SK-N-SH treated with all-trans-retinoic acid at 6 μM for 48 hours (cell line): ENCODE data around the gene DNAJC30.

Experiments
- ATAC-seq: fragments of 200-7000 bp; cut with Tn5 transposase; 3 replicates; pipeline ENCODE4 v1.9.1; 2020; ENCODE audit warnings: mild to moderate bottlenecking, moderate library complexity
- ARNTL ChIP-seq: fragments of 450-650 bp; formaldehyde crosslinking; IDR thresholded peaks from 2 replicates; pipeline ENCODE4 v1.5.0; 2020; ENCODE audit warnings: low read depth, mild to moderate bottlenecking, moderate library complexity, borderline replicate concordance
- BACH2 ChIP-seq: fragments of 250-450 bp; sonication (Bioruptor Pico); IDR thresholded peaks from 2 replicates; pipeline ENCODE4 v1.9.0; 2021; ENCODE audit warnings: mild to moderate bottlenecking, borderline replicate concordance
- CSDC2 ChIP-seq: fragments of 250-450 bp; sonication (Bioruptor Pico); IDR thresholded peaks from 2 replicates; pipeline ENCODE4 v1.5.0; 2020; ENCODE audit warnings: mild to moderate bottlenecking, moderate library complexity
- ESRRG ChIP-seq: fragments of 250-450 bp; sonication (Bioruptor Pico); IDR thresholded peaks from 2 replicates; pipeline ENCODE4 v1.6.1; 2021; ENCODE audit warnings: mild to moderate bottlenecking
- GLIS3 ChIP-seq: fragments of 250-450 bp; sonication (Bioruptor Pico); IDR thresholded peaks from 2 replicates; pipeline ENCODE4 v1.5.0; 2020; ENCODE audit warnings: mild to moderate bottlenecking, moderate library complexity
- ISL1 ChIP-seq: fragments of 250-450 bp; sonication (Bioruptor Pico); IDR thresholded peaks from 2 replicates; pipeline ENCODE4 v2.1.2; 2022; ENCODE audit warnings: mild to moderate bottlenecking, moderate library complexity
- OSR1 ChIP-seq: fragments of 250-450 bp; sonication (Bioruptor Pico); IDR thresholded peaks from 2 replicates; pipeline ENCODE4 v1.8.0; 2022; ENCODE audit warnings: moderate library complexity, mild to moderate bottlenecking, inconsistent platforms
- PATZ1 ChIP-seq: fragments of 250-450 bp; sonication (Bioruptor Pico); IDR thresholded peaks from 2 replicates; pipeline ENCODE4 v1.8.0; 2020; ENCODE audit warnings: mild to moderate bottlenecking, moderate library complexity, borderline replicate concordance
- POU6F1 ChIP-seq: fragments of 250-450 bp; sonication (Bioruptor Pico); IDR thresholded peaks from 2 replicates; pipeline ENCODE4 v1.8.0; 2021; ENCODE audit warnings: low read depth, mild to moderate bottlenecking, moderate library complexity, borderline replicate concordance
- SNAI2 ChIP-seq: fragments of 250-450 bp; sonication (Bioruptor Pico); IDR thresholded peaks from 2 replicates; pipeline ENCODE4 v1.5.0; 2020; ENCODE audit warnings: mild to moderate bottlenecking, moderate library complexity
- TCF4 ChIP-seq: fragments of 250-450 bp; sonication (Bioruptor Pico); IDR thresholded peaks from 2 replicates; pipeline ENCODE4 v1.8.0; 2021; ENCODE audit warnings: mild to moderate bottlenecking, moderate library complexity, borderline replicate concordance
- TOX ChIP-seq: fragments of 250-450 bp; sonication (Bioruptor Pico); IDR thresholded peaks from 2 replicates; pipeline ENCODE4 v1.8.0; 2021; ENCODE audit warnings: mild to moderate bottlenecking, moderate library complexity, borderline replicate concordance
- ZC3H10 ChIP-seq: fragments of 250-450 bp; sonication (Bioruptor Pico); IDR thresholded peaks from 2 replicates; pipeline ENCODE4 v1.5.1; 2021; ENCODE audit warnings: mild to moderate bottlenecking, moderate library complexity
- ZFP3 ChIP-seq: fragments of 250-450 bp; sonication (Bioruptor Pico); IDR thresholded peaks from 2 replicates; pipeline ENCODE4 v1.5.0; 2020; ENCODE audit warnings: mild to moderate bottlenecking, moderate library complexity
- ZFP30 ChIP-seq: fragments of 450-650 bp; formaldehyde crosslinking; IDR thresholded peaks from 2 replicates; pipeline ENCODE4 v1.5.0; 2022; ENCODE audit warnings: mild to moderate bottlenecking, moderate library complexity
- ZNF565 ChIP-seq: fragments of 450-650 bp; formaldehyde crosslinking; conservative IDR thresholded peaks from 2 replicates; pipeline ENCODE4 v1.5.0; 2020; ENCODE audit warnings: low read depth, mild to moderate bottlenecking, moderate library complexity
- ZNF70 ChIP-seq: fragments of 450-650 bp; formaldehyde crosslinking; IDR thresholded peaks from 2 replicates; pipeline ENCODE4 v1.5.0; 2020; ENCODE audit warnings: mild to moderate bottlenecking, moderate library complexity
- ZNF8 ChIP-seq: fragments of 450-650 bp; formaldehyde crosslinking; IDR thresholded peaks from 2 replicates; pipeline ENCODE4 v1.5.0; 2020; ENCODE audit warnings: mild to moderate bottlenecking, moderate library complexity
- TF ChIP-seq, protein P1 (sequence below): fragments of 250-450 bp; sonication (Bioruptor Pico); IDR thresholded peaks from 2 replicates; pipeline ENCODE4 v1.5.1; 2021; ENCODE audit warnings: mild to moderate bottlenecking, moderate library complexity
- TF ChIP-seq, protein P2 (sequence below): fragments of 250-450 bp; sonication (Bioruptor Pico); IDR thresholded peaks from 2 replicates; pipeline ENCODE4 v1.5.1; 2020; ENCODE audit warnings: low read depth, mild to moderate bottlenecking, moderate library complexity

DNAJC30 gene

DNA sequence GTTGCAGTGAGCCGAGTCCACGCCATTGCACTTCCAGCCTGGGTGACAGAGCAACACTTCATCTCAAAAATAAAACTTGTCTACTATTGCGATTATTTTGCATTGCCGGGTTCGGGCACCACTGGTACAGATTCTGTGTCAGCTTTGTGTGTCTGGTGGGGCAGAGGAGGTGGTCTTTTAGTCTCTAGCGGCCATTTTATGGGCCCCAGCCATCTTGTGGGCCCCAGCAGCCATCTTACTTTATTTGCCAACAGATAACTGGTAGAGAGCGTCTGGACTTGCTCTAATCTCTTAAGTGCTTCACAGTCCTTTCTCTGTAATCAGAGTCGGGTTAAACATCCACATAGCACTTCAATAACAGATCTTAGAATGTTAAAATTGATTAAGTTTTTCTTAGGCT lies 5.0 kb upstream of the DNAJC30 start:
- ATAC-seq, result no peak
- no peak for TF ChIP-seq CSDC2 (CRISPR knock-in tag)
- no peak for TF ChIP-seq GLIS3 (CRISPR knock-in tag)
- TF ChIP-seq ZC3H10 (CRISPR knock-in tag), result no peak
- TF ChIP-seq, protein P1, sequence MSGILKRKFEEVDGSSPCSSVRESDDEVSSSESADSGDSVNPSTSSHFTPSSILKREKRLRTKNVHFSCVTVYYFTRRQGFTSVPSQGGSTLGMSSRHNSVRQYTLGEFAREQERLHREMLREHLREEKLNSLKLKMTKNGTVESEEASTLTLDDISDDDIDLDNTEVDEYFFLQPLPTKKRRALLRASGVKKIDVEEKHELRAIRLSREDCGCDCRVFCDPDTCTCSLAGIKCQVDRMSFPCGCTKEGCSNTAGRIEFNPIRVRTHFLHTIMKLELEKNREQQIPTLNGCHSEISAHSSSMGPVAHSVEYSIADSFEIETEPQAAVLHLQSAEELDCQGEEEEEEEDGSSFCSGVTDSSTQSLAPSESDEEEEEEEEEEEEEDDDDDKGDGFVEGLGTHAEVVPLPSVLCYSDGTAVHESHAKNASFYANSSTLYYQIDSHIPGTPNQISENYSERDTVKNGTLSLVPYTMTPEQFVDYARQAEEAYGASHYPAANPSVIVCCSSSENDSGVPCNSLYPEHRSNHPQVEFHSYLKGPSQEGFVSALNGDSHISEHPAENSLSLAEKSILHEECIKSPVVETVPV (CRISPR knock-in tag), result no peak
- TF ChIP-seq ZNF70, result no peak
- no peak for TF ChIP-seq ISL1 (CRISPR knock-in tag)
- TF ChIP-seq, protein P2, sequence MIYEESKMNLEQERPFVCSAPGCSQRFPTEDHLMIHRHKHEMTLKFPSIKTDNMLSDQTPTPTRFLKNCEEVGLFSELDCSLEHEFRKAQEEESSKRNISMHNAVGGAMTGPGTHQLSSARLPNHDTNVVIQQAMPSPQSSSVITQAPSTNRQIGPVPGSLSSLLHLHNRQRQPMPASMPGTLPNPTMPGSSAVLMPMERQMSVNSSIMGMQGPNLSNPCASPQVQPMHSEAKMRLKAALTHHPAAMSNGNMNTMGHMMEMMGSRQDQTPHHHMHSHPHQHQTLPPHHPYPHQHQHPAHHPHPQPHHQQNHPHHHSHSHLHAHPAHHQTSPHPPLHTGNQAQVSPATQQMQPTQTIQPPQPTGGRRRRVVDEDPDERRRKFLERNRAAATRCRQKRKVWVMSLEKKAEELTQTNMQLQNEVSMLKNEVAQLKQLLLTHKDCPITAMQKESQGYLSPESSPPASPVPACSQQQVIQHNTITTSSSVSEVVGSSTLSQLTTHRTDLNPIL (CRISPR knock-in tag), result no peak
- no peak for TF ChIP-seq POU6F1 (CRISPR knock-in tag)
- TF ChIP-seq ZFP30, result no peak
- no peak for TF ChIP-seq ZNF8 (CRISPR knock-in tag)
- TF ChIP-seq TCF4, result no peak

GRCh38 chr7:73685311-73685710 lies 2.1 kb upstream of the DNAJC30 start:
- no peak for ATAC-seq
- TF ChIP-seq ZNF565 (CRISPR knock-in tag) (no peak), OSR1 (CRISPR knock-in tag) (no peak), ESRRG (CRISPR knock-in tag) (no peak), SNAI2 (CRISPR knock-in tag) (no peak), ZNF70 (no peak), ZFP3 (no peak), ZNF8 (CRISPR knock-in tag) (no peak), ZC3H10 (CRISPR knock-in tag) (no peak)
- TF ChIP-seq, protein P2 (CRISPR knock-in tag), result no peak

DNA sequence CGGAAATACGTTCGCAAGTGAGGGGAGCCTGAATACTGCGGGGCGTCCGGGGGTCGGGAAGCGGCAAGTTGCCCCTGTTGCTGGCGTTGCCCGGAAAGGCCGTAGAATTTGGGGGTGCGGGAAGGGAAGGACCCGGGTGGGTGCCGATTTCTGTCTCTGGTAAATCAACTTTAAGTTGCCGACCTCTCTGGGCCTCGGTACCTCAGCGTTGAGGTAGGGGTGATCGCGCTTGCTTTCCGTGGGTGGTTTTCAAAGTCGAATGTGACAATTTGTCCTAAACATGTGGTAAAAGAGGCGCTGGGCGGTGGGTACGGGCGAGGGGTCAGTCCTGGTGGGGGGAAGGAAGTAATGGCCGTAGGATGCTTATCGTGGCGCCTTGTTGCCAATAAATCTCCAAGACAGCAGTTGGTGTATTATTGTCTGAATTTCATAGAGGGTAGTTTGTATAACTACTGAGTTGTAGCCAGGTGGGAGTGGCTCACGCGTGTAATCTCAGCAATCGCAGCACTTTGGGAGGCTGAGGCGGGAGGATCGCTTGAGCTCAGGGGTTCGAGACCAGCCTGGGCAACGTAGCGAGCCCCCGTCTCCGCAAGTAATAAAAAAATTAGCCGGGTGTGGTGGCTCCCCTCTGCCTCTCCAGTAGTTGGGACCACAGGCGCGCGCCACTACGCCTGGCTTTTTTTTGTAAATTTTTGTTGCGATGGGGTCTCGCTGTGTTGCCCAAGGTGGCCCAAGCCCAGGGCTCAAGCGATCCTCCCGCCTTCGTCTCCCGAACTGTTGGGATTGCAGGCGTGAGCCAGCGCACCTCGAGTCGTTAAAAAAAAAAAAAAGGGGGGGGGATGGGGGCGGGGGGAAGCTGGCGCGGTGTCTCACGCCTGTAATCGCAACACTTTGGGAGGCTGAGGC lies 788 bp upstream of the DNAJC30 start:
- TF ChIP-seq TOX (CRISPR knock-in tag) (no peak), ESRRG (CRISPR knock-in tag) (no peak), ZNF8 (CRISPR knock-in tag) (no peak), ARNTL (no peak), ISL1 (CRISPR knock-in tag) (no peak), ZNF565 (CRISPR knock-in tag) (no peak), TCF4 (no peak), BACH2 (no peak), ZNF70 (no peak), PATZ1 (CRISPR knock-in tag) (no peak)
- TF ChIP-seq, protein P1 (CRISPR knock-in tag), result no peak
- TF ChIP-seq, protein P2 (CRISPR knock-in tag), result no peak
- peak; percentile 23 for ATAC-seq
